HG03025 (cell line): Measurements from ENCODE around the gene CCDC127.

Source experiments
- ATAC-seq: cut with Tn5 transposase; IDR thresholded peaks from one replicate; pipeline ENCODE4 v1.9.1; 2021; ENCODE audit warnings: mild to moderate bottlenecking, moderate library complexity; ENCODE audit not compliant: unreplicated experiment, low FRiP score

The CCDC127 gene

DNA sequence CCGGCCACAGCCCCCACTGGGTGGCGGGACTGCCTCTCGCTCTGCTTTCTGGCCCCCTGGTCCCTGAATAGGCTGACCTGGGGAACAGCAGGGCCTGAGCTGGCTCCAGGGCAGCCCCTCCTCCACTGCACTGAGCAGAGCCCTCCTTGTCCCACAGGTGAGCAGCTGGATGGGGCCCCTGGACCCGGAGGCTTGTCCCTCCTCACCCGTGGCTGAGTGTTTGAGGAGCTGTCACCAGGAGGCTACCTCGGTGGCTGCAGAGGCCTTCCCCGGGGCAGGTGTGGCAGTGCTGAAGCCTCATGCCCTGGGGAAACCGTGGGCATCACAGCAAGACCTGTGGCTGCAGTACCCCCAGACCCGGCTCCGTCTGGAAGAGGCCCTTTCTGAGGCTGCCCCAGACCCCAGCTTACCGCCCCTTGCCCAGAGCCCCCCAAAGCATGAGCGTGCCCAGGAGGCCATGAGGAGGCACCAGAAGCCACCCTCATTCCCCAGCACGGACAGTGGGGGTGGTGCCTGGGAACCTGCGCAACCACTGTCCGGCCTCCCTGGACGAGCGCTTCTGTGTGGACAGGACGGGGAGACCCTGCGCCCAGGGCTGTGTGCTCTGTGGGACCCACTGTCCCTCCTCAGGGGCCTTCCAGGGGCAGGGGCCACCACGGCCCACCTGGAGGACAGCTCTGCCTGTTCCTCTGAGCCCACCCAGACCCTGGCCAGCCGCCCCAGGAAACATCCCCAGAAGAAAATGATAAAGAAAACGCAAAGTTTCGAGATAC, 55.2 kb downstream of the CCDC127 start:
- no peak for ATAC-seq

DNA sequence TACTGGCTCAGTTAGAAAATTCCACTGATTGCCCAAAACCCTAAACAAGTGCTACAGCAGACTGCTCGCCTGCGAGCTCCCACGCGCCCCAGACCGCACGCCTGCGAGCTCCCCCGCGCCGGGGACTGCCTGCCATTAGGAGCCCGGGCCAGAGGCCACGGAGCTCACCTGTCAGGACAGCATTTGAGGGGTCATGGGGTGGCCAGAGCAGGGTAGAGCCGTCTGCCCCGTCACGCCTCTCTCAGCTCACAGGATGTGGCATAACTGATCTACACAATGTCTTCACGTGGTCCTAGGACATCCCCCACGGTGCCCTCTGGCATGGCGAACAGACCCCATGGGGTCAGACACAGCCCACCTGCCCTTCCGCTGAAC, 55.8 kb downstream of the CCDC127 start:
- no peak for ATAC-seq

DNA sequence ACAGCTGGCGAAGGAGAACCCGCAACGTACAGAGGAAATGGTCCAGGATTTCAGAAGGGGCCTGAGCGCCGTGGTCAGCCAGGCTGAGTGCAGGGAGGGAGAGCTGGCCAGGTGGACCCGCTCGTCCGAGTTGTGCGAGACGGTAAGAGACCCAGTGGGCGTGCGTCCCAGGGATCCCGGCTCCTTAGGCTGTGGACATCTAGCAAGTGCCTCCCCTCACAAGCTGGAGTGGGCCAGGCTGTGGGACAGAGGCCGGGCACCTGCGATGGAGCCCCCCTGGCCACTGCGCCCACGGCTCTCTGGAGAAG, 56.2 kb downstream of the CCDC127 start:
- ATAC-seq: no peak

DNA sequence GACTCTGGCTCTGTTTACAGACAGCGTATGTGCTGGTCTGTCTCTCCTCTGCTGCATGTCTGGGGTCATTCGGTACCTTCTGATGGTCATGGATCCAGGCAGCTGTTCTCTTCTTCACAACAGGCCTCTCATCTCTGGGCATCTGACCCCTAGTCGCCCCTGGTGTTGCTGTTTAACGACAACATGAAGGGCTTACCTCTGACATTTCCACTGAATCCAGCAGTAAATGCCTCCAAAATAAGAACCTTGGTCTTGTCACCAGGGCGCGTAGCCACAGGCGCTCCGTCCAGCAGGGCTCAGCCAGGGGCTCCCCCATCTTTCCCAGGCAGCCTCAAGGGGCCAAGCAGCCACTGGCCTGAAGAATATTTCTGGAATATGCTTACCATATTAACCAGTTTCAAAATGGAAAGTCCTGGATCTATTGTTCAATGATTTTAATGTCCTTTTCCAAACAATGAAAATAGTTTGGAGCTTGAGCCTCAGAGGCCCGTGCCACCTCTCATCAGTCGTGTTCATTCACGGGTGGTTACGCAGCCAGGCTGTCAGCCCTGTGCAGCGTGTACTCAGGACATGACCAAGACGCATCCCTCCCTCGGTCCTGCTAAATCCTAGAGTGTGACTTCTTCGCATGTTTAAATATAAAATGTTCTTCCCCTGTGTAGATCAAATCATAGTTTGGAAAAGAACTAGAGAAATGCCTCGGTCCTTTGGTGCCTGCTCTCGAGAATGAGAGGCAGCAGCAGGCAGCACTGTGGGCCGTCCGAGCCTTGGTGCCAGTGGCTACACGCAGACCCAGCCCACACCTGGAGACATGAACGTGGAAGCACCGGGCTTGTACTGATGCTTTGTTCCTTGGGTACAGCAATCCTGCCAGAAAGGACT, 56.8 kb downstream of the CCDC127 start:
- ATAC-seq: no peak

DNA sequence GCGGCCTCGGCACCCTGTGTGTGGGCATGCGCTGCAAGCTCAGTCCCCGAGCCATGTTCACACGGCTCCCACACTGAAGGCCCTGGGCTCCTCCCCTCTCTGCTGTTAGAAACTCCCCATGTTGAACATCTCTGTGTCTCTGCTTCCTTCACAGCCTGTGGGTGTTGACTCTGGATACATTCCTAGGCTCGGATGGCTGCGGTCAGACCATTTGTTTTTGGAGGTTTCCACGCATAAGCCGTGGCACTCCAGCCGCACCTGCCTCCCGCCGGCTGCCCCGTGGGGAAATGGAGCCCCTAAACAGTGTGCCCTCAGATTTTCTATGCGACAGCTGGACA, 57.8 kb downstream of the CCDC127 start:
- no peak for ATAC-seq

DNA sequence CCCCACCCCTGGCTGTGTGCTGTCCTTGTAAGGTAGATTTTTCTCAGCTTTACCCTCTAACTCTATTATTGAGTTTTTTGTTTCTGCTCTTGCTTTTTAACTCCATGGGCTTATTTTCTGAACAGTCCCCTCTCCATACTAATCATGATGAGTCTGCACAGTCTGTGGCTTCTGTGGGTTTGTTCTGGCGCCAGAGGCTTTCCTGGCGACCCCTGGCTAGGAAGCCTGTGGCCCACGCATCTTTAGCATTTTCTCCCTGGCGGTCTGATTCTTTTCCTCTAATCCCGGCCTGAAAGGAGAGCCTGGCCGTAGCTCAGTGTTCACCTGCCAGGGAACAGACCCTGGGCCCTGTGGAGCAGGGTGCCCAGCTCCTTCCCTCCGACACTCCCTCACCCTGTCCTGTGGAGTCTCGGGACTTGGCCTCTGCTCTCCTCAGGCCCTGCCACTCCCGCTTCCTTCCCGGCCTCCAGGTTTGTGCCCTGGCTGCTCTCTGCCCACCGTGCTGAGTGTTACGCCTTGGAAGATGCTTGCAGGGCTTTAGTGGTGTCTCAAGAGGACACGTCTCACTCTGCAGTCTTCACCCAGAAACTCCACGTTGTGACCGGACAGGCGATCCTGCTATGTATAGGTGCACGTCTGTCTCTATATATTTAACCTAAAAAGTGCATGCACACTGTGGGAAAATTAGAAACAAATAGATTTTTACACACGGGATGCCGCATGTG, 58.3 kb downstream of the CCDC127 start:
- ATAC-seq: no peak

DNA sequence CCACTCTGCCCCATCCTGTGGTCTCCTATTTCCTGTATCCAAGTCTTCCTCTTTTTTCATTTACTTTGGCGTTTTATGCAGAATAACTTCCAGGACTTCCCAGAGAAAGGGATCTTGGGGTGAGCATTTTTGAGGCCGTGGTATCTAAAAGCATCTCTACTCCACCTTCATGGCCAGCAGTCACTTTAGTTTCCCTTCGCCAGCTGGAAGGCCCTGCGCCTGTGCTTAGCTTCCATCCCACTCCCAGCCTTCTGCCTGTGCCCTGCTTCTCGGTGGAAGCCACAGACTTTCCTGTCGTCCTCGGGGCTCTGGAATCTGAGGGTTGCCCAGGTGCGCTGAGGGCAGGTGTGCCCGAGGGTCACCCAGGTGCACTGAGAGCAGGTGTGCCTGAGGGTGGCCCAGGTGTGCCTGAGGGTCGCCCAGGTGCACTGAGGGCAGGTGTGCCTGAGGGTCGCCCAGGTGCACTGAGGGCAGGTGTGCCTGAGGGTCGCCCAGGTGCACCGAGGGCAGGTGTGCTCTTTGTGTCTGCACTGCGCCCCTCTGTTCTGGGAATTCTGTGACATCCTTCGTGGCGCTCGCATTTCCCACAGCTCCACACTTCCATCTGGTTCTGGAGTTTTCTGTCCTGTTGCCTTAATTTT, 59.0 kb downstream of the CCDC127 start:
- ATAC-seq: no peak

DNA sequence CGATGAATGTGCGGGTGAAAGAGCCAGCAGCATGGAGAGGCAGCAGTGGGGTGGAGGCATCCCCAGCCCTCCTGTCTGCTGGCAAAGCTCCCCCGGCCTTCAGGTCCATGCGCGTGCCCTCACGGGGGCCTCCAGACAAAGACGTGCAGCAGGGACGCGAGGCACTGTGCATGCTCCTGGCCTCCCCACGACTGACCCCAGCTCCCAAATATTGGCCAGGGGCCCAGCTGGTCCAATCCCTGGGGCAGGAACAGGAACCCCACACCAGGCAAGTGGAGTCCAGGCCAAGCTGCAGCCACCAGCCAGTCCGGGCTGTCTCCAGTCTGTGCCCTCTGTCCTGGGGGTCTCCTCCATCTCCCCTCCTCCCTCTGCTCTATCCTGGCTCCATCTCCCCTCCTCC, 60.2 kb downstream of the CCDC127 start:
- no peak for ATAC-seq

DNA sequence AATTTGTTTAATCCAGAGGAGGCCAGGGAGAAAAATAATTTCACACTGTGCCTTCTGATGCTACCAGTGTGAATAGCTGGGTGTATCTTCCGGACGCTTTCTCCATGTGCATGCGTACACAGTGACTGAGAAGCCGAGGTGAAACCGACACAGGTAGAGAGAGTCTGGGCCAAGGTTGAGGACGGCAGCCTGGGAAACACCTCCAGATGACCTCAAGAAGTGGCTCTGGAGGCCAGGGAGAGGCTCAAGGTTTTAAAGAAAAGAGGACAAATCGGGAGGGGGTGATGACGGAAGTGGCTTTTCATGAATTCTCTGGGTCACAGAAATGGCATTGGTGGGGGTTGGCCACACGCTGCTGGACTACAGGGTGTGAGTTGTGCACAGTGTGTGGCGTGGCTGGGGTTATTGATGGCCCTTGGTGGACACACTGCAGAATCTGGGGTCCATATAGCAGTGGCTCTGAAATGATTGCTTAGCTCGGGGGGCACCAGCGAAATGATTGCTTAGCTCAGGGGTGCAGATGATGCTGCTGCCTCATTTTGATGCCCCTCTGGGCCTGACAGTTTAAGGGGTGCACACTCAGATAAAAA, 60.7 kb downstream of the CCDC127 start:
- no peak for ATAC-seq

DNA sequence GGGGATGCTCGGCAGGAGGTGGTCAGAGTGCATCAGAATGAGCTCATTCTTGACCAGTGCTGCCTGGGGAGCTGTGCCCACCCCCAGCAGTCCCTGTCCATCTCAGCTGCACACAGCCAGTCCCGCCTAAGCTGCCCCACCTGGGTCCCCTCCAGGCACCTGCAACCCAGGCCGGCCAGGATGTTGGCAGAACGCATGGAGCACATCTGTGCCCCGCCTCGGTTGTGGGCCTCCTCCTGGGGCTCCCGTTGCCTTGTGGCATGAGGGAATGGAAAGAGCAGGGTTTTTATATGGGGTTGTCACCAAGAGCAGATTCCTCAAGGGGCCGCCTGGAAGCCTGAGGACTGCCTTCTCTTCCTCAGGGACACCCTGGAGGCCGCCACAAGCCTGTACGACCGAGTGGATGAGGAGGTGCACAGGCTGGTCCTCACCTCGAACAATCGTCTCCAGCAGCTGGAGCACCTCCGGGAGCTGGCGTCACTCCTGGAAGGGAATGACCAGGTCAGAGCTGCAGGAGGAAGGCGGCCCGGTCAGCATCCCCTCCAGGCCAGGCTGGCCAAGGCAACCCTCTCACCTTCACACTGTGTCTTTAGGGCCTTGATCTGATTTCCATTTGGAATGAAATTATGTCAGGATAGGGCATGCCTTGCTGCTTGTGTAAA, 61.4 kb downstream of the CCDC127 start:
- no peak for ATAC-seq

DNA sequence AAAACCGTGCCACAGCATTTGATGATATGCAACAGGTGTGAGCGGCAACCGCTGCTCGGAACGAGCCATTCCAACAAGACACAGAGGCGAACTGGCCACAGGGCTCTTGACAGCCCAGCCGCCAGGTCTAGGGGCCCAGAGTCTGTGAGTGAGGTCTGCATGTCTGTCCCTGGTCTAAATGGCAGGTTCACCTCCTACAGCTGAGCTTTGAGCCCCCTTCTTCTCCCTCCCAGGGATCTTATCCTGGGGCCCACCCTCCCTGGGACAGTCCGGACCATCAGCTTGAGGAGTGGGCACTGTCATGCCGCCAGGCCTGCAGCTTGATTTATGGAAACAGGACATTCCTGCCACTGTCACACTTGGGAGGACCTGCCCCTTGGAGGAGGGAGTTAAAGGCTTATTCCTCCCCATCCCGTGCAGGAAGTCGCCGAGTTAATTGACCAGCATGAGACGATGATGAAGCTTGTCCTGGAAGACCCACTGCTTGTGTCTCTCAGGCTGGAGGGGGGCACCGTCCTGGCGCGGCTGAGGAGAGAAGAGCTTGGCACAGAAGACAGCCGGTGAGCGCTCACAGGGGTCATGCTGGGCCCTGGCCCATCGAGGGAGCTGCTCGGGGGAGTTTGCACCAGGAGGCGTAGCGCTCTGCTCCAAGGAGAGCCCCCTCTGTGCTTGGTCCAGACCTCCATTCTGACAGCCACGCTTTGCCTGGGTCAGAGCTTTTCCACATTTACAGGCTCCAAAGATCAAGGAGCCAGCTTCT, 62.1 kb downstream of the CCDC127 start:
- no peak for ATAC-seq

DNA sequence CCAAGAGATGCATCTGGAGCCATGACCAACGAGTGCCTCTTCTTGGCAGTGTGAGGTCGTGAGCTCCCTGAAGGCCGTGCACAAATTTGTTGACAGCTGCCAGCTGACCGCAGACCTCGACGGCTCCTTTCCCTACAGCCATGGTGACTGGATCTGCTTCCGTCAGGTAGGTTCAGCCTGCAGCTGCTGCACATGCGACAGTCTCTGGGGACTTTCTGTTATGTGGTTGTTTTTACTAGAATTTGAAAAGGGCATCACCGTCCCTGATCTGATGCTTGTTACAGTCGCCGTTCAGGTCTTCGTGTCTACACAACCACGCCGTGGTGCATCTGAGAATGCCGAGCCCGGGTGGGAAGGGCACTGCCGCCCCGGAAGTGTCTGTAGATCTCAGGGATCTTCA, 63.1 kb downstream of the CCDC127 start:
- ATAC-seq: no peak

DNA sequence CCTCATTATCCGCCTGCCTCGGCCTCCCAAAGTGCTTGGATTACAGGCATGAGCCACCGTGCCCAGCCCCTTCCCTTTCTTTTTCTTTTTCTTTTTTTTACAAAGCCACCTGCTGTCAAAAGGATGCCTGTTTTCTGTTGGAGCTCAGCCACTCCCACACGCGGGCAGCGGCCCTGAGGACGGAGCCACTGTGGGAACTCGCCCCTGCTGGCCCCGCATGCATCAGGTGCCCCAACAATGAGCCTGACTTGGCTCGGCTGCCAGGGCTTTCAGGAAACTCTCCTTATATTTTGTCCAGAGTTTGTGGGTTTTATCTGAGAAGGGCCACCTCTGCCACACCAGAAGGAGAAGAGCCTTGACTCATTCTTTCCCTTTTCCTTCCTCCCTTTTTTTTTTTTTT, 63.7 kb downstream of the CCDC127 start:
- no peak for ATAC-seq

DNA sequence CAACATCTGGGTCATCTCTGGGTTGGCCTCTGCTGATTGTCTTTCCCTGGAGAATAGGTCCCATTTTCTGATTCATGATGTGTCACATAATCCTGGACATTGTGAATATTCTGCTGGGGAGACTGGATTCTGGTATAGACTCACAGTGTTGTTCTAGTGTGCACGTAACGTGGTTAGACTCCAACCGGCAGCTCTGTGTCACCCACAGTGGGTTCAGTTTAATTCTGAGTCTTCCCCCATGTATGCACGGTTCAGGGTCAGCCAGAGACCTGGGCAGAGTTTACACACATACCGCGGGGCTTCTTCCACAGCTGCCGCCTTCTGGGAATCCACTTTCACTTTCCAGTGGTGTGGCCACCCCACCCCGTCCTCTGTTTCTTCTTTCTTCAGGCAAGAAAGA, 64.7 kb downstream of the CCDC127 start:
- no peak for ATAC-seq

DNA sequence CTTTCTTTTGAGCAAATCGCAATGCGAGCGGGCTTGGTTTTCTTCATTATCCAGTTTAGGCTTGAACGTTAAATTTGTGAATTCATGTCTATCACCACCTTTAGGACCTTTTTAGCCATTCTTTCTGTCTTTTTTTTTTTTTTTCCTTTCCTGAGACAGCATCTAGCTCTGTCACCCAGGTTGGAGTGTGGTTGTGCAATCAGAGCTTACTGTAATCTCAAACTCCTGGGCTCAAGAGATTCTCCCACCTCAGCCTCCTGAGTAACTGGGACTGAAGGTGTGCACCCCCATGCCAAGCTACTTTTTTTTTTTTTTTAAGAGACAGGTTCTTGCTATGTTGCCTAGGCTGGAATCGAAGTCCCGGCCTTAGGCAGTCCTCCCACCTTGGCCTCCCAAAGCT, 65.9 kb downstream of the CCDC127 start:
- no peak for ATAC-seq

DNA sequence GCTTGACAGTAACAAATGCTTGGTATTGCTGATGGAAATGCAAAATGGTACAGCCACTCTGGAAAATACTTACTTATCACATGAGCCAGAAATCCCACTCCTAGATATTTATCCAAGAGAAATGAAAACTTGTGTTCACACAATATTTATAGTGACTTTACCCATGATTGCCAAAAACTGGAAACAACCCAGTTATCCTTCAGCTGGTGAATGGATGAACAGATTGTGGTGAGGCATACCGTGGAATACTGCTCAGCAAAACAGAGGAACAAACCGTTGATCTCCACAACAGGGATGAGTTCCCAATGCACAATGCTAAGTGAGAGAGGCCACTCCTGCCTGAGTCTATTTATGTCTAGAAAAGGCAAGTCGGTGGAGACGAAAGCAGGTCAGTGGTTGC, 67.2 kb downstream of the CCDC127 start:
- no peak for ATAC-seq

DNA sequence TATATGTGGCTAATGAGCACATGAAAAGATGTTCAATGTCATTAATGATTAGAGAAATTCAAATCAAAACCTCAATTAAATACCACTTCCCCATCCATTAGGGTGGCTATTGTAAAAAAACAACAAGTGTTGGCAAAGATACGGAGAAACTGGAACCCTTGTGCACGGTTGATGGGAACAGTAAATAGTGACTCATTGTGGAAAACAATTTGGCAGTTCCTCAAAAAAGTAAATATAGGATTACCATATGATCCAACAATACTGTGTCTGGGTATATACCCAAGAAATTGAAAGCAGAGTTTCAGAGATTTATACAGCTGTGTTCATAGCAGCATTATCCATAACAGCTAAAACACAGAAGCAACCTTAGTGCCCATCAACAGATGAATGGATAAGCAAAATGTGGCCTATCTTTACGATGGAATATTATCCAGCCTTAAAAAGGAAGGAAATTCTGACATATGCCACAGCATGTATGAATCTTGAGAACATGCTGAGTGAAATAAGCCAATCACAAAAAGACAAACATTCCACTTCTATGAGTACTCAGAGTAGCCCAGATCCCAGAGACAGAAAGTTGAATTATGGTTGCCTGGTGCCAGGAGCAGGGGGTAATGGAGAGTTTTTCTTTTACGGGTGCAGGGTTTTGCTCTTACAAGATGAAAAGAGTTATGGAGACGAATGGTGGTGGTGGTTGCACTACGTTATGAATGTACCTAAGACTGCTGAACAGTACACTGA, 68.0 kb downstream of the CCDC127 start:
- ATAC-seq: no peak

DNA sequence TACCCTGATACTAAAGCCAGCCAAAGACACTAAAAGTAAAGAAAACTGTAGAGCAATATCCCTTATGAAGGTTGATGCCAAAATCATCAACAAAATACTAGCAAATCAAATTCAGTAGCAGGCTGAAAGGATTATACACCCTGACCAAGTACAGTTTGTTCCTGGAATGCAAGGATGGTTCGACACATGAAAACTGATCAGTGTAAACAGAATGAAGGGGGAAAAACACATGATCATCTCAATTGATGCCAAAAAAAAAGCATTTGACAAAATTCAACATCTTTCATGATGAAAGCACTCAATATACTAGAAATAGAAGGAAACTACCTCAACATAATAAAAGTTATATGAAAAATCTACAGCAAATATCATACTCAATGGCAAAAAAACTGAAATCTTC, 70.2 kb downstream of the CCDC127 start:
- ATAC-seq: no peak
